ENCODE measurements around the gene SLC9A6.
A peak's percentile ranks its signal among the peaks of the same experiment; 100 is the strongest.

SLC9A6 gene

DNA sequence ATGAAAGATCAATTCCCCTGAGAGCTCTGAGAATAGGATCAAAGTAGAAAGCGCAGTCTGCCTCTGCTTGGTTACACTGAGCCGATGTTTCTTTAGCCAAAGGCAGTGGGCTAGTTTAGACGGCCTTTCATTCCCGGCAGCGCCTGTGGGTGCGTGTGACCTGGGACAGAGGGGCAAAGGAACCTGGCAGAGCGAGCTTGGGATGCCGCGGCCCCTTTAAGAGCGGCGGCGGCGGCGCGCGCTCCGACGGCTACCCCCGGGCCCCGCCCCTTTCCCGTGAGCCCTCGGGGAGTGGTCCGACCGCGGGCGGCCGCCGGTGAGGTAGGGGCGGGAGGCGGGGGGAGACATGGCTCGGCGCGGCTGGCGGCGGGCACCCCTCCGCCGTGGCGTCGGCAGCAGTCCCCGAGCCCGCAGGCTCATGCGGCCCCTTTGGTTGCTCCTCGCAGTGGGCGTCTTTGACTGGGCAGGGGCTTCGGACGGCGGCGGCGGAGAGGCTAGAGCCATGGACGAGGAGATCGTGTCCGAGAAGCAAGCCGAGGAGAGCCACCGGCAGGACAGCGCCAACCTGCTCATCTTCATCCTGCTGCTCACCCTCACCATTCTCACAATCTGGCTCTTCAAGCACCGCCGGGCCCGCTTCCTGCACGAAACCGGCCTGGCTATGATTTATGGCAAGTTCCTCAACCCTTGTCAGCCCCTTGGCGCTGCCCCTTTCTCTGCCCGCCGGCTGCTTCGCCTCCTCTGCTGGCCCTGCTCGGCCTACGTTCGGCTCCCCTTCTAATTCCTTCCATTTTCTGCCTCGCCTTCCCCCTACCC is at the start of gene SLC9A6:
SLC9A6 (plus strand) TSS at position 279 of the 816 bp plus-strand sequence; CDS start at position 503, 224 bp downstream.
- no peak for DNase-seq

DNA sequence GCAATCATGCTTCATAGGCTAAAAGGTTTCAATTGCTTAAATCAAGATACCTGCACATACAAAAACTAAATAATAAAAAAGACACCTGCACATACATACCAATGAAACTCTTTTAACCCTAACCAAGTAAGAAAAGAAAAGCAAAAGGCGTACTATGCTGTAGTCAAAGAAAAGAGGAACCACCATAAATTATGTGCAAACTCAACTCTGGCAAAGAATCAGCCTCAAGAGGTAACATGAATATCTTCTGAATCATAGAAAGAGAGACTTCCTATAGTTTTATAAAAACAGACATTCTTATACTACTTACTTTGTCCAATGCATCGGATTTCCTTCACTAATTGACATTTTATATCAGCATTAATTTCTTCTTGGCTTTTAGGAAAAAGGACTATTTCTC is 40.7 kb upstream of the SLC9A6 start:
- DNase-seq, result no peak

DNA sequence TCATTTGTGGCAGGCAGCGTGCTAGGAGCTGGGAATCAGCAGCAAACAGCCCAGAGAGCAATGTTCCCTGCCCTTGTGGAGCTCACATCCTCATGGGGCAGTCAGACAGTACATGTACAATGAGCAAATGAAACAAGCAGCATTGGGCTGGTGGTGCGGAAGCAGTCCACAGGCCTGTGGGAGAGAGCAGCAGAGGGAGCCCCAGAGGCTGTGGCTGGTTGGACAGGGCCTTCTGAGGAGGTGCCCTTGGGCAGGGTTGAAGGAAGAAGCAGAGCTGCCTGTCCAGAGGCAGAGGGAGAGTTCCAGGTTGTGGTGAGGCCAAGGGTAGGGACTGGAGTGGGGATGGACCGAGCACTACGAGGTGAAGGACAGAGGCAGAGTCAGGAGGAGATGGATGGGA is 33.9 kb upstream of the SLC9A6 start:
- DNase-seq, result no peak

DNA sequence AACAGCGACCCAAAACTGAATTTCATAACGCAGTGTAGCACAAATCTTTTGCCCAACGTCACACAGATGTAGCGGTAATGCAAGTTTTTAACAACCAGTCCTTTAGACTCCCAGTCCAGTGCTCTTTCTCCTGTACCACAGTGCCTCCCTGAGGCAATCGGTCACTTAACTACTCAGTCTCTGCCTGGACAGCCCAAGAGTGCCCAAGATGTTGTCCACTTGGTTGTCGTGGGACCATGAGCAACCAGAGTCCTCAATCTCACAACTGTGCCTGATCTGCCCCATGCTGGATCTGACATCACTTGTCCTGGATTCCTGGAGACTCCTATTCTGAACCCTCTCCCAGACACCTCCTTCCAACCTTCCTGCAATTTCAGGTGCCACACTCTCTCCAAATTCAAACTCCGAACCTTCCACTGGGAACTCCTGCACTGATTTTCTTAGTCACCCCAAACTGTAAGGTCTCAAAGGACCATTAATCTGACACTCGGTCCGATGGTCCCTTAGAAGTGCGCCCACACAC is 12.1 kb upstream of the SLC9A6 start:
- no peak for DNase-seq

DNA sequence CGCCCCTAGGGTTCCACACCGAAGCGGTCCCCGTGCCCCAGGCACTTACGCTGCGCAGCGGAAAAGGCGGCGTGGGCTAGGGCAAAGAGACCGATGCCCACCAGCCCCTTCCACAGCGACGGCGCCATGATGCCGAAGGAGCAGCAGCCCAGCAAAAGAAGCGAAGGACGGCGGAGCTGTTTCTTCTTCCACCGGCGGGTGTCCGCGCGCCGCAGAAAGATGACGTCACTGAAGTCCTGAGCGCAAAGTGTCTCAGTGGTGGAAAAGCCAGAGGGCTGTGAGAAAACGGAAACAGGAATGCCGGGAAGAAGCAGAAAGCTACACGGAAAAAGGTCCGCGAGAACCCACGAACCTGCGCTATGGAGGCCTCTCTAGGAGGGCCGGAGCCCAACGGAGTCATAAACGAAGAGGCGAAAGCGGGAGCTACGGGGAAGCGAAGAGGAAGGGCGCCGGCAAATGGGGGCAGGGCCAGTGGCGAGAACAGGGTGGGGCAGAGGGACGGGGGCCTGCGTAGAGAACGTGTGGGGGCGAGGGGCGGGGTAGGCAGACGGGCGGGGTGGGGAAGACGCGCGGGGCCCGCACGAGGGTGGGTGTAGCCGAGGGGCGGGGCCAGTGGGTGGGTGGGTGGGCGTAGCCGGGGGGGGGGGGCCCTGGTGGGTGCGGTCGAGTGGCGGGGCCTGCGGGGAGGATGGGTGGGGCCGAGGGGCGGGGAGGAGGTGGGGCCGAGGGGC is 11.5 kb upstream of the SLC9A6 start, which contains the start of gene MMGT1:
MMGT1 (minus strand) TSS at position 441 of the 731 bp plus-strand sequence; CDS start at position 128, 313 bp downstream.
- peak; percentile 11 for DNase-seq

DNA sequence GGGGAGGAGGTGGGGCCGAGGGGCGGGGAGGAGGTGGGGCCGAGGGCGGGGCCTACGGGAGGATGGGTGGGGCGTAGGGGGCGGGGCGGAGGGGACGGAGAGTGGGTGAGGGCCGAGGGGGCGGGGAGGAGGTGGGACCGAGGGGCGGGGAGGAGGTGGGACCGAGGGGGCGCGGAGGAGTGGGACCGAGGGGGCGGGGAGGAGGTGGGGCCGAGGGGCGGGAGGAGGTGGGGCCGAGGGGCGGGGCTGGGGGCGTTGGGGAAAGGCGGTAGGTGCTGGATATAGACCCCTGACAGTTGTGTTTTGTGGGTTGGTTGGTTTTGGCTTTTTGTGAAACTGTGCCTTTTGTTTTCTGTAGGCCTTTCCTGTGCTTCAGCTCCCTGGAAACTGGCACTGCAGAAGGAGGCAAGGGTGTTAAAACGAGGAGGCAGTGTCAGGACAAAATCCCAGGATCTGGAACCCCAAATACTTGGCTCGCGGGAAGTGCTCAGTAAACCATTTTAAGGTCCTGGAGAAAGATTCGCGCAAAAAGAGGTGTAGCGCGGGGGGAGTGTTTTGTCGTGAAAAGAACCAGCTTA is 10.9 kb upstream of the SLC9A6 start:
- DNase-seq, result no peak

DNA sequence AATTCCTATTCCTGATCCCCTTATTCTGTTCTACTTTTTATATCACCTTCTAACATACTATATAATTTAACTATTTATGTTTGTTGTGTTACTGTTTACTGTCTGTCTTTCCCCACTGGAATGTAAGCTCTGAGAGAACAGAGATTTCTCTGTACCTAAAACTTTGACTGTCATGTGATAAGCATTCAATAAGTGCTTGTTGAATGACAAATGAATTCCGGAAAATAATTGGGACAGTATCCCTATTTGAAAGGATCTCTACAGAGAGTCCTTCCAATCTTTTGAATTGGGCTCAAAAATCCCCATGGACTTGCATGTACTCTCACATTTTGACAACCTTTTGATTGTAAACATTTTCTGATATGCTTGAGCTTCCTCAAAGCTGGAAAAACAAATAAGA is 9.8 kb upstream of the SLC9A6 start:
- no peak for DNase-seq

DNA sequence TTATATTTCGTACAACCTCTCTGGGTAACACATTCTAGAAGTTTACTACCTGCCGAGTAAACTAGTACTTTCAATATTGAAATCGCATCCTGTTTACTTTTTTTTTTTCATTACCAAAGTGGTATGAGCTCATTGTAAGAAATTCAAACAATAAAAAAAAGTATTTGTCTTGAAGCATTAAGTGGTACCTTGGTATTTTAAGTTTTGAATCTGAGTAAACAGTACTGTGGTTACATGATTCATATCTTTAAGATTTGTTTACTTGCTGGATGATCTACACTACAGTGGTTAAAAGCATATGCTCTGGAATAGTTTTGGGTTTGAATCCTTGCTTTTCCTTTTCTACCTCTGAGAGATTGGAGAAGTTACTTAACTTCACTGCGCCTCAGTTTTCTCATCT is 7.6 kb upstream of the SLC9A6 start:
- DNase-seq, result no peak

DNA sequence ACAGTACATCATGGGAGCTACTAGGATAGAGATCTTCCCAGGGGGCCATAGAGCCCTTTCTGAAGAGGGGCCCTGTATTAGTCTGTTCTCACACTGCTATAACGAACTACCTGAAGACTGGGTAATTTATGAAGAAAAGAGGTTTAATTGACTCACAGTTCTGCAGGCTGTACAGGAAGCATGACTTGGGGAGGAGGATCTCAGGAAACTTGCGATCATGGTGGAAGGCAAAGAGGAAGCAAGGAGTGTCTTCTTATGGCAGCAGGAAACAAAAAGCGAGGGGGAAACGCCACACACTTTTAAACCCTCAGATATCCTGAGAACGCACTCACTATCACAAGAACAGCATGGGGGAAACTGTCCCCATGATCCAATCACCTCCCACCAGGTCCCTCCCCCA is 4.2 kb upstream of the SLC9A6 start:
- no peak for DNase-seq

DNA sequence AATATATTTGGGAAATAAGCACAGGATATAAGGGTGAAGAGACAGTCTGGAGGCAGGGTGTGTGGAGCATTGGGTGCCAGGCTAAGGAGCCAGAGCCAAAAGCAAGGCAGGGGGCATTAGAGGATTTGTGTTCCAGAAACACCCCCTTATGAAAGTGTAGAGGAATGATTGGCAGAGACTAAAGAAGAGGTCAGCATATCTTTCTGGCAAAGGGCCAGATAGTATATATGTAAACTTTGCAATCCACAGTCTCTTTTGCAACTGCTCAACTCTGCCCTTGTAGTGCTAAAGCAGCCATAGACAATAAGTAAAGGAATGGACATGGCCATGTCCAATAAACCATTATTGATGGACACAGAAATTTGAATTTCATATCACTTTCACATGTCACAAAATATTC is 3.6 kb upstream of the SLC9A6 start:
- no peak for DNase-seq

DNA sequence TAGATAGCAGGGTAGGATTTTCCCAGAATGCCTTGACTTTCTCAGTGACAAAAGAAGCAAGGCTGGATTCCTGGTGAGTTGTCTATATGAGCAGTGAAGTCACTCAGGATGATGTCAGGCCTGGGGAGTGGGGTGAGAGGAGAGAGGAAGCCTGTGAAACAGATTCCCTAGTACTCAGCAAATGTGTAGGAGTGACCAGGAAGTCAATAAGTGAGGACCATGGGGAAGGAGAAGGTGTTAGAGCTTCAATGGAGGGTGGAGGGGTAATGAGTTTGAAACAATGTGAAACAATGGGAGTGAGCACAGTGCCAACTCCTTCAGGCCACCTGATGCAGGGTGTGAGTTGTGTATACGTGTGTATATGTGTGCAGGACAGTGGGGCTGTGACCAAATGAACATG is 2.4 kb upstream of the SLC9A6 start:
- DNase-seq, result no peak

DNA sequence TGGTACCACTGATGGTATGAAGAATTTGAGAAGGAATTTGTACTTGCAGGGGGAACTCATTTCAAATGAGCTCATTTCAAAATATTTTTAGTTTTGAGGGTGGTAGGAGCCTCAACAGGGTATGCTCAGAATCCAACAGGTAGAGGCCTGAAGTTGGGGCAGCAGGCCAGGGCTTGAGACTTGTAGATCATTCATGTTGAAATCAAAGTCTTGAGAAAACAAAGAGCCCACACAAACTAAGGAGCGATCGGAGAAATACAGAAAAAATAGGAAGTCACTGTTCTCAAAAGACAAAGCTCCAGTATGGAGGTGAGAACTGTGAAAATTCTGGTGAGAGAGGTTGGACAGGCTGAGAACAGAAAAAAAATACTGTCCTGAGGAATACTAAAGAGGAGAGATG is 979 bp upstream of the SLC9A6 start:
- DNase-seq, result no peak

DNA sequence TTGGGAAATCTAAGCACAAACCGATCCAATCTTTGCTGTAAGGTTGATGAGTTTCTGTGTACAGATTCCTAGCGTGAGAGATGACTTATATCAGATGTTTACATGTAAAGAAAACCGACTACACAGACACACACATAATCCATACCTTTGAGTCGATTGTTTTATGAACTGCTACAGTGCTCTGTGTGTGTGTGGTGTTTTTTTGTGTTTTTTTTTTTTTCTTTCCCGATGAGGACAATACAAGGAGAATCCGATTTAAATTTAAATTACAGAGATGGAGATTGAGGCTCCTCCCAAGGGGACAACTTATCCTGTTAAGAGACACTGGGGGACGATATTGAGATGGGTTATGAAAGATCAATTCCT is 461 bp upstream of the SLC9A6 start:
- no peak for DNase-seq

DNA sequence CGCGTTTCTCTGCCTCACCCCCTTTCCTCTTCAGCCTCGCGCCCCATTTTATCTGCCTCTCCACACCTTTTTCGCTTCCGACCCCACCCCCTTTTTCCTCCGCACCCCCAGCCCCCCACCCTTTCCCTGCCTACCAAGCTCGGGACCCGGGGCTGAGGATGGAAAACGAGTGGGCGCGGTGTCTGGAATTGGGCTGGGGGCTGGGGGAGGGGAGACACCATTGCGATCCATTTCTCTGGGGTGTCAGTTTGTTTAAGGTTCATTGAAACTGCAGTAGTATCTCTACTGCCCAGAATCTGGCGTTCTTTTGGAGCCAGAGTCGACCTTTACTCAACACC is 707 bp downstream of the SLC9A6 start:
- no peak for DNase-seq

DNA sequence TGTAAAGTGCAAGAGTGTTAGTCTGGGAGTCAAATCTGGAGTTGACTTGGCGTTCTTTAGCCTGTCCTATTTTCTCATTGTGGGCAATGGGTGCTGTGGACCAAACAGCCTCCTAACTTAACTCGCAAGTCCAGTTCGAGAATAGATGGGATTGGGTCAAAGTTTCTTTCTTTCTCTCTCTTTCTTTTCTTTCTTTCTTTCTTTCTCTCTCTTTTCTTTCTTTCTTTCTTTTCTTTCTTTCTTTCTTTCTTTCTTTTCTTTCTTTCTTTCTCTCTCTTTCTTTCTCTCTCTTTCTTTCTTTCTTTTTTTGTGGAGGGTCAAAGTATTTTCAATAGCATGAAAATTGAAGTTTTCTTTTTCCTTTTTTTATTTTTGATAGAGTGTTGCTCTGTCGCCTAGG is 3.0 kb downstream of the SLC9A6 start:
- no peak for DNase-seq

DNA sequence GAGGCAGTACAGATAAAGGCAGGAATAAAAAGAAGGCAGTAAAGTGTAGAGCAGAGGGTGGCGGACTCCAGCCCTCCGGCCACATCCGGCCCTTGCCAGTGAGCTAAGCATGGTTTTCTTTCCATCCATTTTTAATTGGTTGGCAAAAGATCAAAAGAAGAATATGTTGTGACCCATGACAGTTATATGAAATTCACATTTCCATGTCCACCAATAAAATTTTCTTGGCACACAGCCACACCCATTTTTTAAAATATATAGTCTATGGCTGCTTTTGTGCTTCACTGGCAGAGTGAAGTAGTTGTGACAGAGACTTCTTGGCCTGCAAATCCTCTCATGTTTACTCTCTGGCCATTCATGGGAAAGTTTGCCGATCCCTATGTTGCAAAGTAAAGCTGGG is 29.8 kb downstream of the SLC9A6 start:
- no peak for DNase-seq

DNA sequence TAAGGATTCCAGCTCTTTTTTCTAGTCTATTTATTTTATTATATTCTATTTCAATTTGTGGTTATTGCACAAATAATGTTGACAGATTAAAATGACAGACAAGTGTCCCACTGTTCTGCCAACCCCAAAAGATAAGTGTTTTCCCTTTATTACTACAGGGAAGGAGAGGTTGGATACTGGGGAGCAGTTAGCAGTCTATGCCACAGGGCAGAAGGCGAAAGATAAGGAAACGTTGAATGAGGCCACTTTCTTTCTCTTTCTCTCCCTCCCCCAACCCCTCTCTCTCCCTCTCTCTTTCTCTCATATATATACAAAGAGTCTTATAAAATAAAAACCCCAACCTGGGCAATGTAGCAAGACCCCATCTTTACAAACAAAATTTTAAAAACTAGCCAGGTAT is 31.6 kb downstream of the SLC9A6 start:
- no peak for DNase-seq

DNA sequence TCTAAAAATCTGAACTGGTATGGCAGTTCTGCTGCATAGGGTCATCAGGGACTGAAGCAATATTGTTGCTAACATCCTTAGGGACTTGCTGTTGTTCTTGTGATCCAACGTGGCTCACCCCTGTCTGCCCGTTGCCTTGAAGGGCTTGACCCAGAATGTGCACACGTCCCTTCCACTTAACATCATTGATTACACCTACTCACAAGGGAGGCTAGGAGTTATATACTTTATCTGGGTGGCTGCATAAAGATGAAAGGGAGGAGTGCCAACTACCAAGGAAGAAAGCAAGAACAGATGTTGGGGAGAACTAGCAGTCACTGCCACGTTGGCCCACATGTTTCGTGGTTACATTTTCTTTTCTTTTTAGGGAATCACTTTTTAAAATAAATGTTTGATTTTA is 34.0 kb downstream of the SLC9A6 start:
- DNase-seq, result no peak

DNA sequence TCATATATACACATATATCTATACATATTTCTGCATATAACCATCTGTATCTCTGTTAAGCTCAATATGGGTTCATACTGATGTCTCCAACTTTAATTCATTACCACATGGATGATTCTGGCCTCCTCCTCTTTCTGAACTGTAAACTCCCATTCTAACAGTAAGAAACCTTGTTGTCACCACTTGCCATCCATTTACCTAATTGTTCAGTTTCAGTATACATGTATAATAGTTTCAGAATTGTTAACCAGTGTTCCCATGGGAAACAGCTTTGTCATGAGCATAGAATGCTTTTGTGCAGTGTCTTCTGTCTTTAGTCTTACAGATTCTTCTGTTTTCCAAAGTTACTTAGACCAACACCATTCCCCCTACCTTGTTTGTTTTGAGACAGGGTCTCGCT is 35.9 kb downstream of the SLC9A6 start:
- DNase-seq, result no peak

DNA sequence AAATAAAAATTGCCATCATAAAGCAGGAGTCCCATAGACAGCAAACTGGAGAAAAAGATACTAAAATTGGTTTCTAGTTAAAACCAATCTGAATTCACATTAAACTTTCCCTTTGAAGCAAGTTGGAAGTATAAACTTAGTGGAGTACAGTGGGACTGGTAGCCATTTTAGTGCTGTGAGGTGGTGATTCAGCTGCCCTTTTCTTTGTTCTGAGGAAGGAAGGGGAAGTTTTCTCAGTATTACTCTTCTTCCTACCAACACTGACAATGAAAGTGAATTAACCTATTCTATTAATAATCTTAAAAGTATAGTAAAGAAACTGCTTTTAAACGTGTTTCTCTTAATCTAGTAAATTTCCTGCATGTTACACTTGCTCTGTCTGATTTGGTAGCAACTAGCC is 36.7 kb downstream of the SLC9A6 start:
- DNase-seq, result no peak

DNA sequence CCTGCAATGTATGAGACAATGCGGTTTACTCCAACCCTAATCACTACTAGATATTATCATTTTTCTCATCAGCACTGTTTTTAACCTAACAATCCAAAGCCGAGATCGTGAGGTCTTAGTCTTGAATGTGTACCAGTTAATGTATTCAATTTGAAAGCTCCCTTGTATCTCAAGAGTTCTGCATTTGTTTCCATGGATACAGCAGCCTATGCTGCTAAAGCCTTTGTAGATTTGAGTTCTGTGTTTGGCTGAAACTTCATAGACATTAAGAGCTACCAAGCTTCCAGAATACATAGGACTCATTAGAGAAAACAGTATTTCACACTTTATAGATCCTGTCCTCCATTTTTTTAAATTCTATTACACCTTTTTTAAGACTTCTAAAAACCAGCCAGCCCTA is 39.9 kb downstream of the SLC9A6 start:
- DNase-seq, result no peak

DNA sequence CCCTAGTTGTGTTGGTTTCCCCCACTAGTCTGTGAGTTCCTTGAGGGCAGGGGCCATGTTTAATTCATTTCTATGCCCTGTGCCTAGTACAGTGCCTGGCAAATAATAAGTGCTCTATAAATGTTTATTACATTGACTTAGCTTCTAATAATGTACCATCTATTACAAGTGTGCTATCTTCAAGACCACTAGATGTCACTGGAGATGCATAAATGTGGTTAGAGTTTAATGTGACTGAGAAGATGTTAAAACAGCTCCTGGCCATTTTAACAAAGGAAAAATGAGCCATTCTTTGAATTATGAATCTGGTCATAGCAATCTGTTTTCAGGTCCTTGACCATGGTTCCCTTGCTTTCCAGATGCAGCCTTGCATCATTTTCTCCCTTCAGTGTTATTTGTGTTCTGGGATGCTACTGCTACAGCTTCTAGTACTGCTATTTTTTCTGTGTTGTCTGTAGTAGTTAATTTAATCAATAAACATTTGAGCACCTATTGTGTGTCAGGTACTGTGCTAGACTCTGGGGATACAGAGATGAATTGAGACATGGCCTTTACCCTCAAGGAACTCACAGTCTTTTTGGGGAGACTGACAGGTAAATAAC is 43.2 kb downstream of the SLC9A6 start:
- DNase-seq, result peak; percentile 0

DNA sequence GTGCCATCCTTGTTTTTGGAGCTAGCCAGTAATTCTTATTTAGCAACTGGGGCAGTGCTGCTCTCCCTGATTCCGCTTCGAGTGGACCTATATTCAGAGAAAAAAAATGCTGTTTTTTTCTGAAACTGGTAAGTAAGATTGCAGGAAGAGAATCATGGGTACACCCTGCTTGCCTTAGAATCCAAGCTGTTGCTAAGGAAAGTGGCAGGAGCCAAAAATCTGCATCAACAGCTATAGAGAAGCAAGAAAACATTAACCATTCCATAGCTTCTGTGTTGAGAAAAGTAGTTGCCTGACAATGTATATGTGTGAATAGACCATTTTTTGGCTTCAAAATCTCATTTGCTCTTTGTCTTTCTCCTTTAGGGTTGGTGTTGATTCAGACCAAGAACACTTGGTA is 44.5 kb downstream of the SLC9A6 start:
- DNase-seq, result no peak

All from SIG-M5 (cell line).